HUES64 (cell line): ENCODE data around the gene LLGL1.

Experiments
- H3K27ac ChIP-seq: 2 replicates; pipeline ENCODE4 v1.7.0; 2013; ENCODE audit warnings: low read depth, low read length, inconsistent platforms
- H3K27me3 ChIP-seq: 2 replicates; pipeline ENCODE4 v1.6.1; 2013; ENCODE audit warnings: mild to moderate bottlenecking, low read length; ENCODE audit not compliant: insufficient read depth
- H3K36me3 ChIP-seq: 2 replicates; pipeline ENCODE4 v1.6.1; 2013; ENCODE audit warnings: mild to moderate bottlenecking, low read length; ENCODE audit not compliant: insufficient read depth
- H3K4me1 ChIP-seq: 2 replicates; pipeline ENCODE4 v1.6.1; 2013; ENCODE audit warnings: mild to moderate bottlenecking, low read length, moderate library complexity; ENCODE audit not compliant: insufficient read depth
- H3K4me3 ChIP-seq: 2 replicates; pipeline ENCODE4 v1.5.1; 2013; ENCODE audit warnings: mild to moderate bottlenecking, low read length, moderate library complexity
- H3K9ac ChIP-seq: 2 replicates; pipeline ENCODE4 v1.6.1; 2013; ENCODE audit warnings: mild to moderate bottlenecking, low read depth, low read length
- H3K9me3 ChIP-seq: 2 replicates; pipeline ENCODE4 v1.6.1; 2013; ENCODE audit warnings: low read depth, low read length; ENCODE audit not compliant: insufficient read depth
- WGBS: fragments of 150-250, 120-280 bp; methylation state at CpG from one replicate; pipeline ENCODE4 v1.1.7; 2013; ENCODE audit warnings: missing lambda C conversion rate; 5-methylcytosine and 5-hydroxymethylcytosine counted together

Gene LLGL1

DNA sequence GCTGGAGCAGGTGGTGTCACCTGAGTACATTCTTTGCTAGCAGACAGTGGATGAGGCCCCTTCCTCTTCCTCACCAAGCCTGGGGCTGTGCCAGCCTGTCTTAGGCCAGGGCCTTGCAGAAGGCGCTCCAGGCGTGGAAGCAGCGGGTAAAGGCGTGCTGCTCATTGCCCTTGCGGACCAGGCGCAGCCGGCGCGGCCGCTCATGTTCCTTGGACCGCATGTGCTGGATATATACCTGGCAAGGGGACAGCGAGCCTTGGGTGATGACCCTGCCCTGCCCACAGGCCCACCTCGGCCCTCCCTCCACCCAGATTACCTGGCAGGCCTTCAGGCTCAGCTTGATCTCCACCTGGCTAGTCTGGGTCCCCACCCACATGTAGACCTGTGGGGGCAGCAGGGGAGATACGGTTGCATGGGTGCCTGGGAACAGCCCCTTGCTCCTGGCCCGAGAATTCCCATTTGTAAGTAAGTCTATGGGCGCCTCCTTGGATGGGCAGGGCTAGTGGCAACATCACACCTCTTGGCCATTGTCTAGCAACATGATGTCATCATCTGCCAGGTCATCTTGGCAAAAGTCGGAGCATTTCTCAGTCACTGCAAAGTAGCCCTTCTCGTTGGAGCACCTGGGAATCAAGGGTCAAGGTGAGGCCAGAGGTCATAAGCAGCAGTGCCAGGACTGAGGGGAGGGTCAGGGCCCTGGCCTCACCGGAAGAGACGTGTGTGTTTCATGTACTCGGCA is 19.8 kb downstream of the LLGL1 start:
- 93% methylated on average over 21 of the region's 21 CpGs for WGBS
- H3K27ac ChIP-seq: no peak overlapping the region
- 0 out of 2 replicates have a peak, but pooled peaks cover 5% of the 10 kb centered on the region for H3K4me1 ChIP-seq
- H3K27me3 ChIP-seq: no peaks in the 10 kb centered on the region
- H3K9me3 ChIP-seq: no peaks in the 10 kb centered on the region
- no peak overlapping the region for H3K4me3 ChIP-seq
- no peak overlapping the region for H3K9ac ChIP-seq
- H3K36me3 ChIP-seq: peaks cover 73% of the 10 kb centered on the region

DNA sequence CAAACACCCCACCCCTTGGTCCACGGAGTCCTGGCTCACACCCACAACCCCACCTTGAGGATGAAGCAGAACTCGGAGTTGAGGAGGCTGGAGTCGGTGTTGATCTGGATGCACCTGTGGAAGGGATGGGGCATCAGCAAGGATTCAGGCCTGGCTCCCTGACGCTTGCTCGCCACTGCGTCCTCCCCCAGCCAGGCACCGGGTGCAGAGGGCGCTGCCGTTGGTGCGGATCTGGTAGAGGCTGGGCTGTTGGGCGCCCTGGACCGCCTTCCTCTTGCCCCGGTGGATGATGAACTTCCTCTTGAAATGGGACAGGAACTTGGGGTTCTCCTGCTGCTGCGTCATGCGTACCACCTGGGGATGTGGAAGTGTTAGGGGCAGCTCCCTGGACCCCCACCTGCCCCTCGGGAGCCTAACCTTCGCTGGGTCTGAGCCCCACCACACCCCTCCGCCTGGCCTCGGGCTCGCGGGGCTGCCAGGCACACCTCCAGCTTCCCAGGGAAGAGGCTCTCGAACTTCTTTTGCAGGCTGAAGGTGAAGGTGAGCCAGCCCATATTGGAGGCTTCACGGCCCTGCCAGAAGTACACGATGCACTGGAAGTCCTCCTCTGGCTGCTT is 20.8 kb downstream of the LLGL1 start:
- H3K27ac ChIP-seq: no peak overlapping the region
- H3K9ac ChIP-seq: peak overlapping the region; percentile 56
- no peaks in the 10 kb centered on the region for H3K9me3 ChIP-seq
- peaks cover 74% of the 10 kb centered on the region for H3K36me3 ChIP-seq
- H3K4me3 ChIP-seq: peak overlapping the region; percentile 65
- H3K4me1 ChIP-seq: 0 out of 2 replicates have a peak, but pooled peaks cover 5% of the 10 kb centered on the region
- no peaks in the 10 kb centered on the region for H3K27me3 ChIP-seq
- 93% methylated on average over 23 of the region's 24 CpGs for WGBS

DNA sequence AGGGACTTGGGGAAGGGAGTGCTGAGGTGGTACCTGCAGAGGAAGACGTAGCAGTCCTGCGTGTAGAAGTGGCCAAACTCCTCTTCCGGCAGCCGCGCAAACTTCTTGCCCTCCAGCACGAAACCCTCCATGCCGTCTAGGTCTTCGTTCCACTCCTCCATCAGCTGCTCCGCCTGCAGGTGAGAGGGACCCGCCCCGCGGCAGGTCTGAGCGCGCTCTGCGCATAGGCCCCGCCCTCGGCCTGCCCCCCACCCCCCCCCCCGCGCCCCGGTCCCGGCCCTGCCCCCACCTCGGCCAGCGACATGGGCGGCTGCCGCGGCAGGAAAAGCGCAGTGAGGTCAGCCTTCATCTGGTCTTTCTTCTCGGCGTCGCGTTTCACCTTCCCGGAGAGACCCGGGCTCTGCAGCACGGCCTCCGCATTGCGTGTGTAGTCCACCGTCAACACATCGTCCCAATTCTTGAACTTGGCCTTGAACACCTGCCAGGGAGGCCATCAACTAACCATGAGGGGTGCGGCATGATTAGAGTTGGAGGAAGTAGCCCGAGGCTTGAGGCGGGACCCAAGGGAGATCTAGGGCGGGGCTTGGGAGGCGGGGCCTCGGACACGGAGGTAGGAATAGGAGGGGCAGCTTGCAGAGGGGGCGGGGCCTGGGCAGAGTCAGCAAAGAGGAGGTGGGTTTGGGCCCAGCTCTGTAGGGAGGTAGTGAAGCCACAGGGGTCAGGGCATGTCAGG is 21.6 kb downstream of the LLGL1 start:
- 11% methylated on average over 36 of the region's 46 CpGs for WGBS
- no peaks in the 10 kb centered on the region for H3K27me3 ChIP-seq
- H3K9me3 ChIP-seq: no peaks in the 10 kb centered on the region
- 0 out of 2 replicates have a peak, but pooled peaks cover 5% of the 10 kb centered on the region for H3K4me1 ChIP-seq
- H3K27ac ChIP-seq: peak overlapping the region; percentile 96; the same call in 1 of the 2 replicates
- peaks cover 74% of the 10 kb centered on the region for H3K36me3 ChIP-seq
- peak overlapping the region; percentile 65 for H3K4me3 ChIP-seq
- peak overlapping the region; percentile 80 for H3K9ac ChIP-seq

DNA sequence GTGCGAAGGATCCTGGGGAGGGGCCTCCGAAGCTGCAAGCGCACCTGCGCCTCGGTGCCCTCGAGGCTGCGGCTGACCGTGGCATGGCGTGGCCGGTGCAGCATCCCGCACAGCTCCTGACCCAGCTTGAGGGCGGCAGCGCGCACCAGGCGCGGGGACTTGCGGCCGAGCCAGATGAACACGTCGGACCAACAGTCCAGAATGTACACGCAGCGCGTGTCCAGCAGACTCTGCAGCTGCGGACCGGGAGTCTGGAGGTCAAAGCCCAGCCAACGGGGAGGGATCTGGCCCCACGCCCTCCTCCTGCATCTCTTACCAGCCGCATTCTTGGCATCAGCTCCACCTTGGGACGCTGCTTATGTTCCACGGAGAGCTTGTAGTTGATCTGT is 22.2 kb downstream of the LLGL1 start:
- no peaks in the 10 kb centered on the region for H3K27me3 ChIP-seq
- H3K36me3 ChIP-seq: peaks cover 74% of the 10 kb centered on the region
- H3K9me3 ChIP-seq: no peaks in the 10 kb centered on the region
- 0 out of 2 replicates have a peak, but pooled peaks cover 5% of the 10 kb centered on the region for H3K4me1 ChIP-seq
- peak overlapping the region; percentile 54; the same call in 1 of the 2 replicates for H3K27ac ChIP-seq
- WGBS: 89% methylated on average over 30 of the region's 30 CpGs
- H3K4me3 ChIP-seq: peak overlapping the region; percentile 65; the same call in 1 of the 2 replicates
- no peak overlapping the region for H3K9ac ChIP-seq

DNA sequence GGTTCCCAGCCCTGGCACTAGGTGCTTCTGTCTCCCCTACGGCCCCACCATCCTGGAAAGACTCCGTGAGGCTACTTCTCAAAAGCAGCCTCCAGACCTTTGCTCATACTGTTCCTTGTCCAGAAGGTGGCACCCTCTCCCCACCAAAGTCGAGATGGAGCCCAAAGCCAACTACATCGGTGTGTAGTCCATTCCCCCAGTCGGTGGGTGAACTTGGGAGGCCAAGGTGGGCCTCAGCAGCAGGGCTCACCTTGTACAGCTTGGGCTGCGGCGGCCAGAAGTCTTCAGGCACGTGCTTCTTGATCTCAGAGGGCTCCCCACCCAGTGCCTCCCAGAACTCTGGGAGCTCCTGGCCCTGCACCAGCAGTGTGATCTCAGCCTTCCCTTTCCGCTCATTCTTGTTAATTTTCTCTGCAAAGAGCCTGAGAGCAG is 22.9 kb downstream of the LLGL1 start:
- H3K36me3 ChIP-seq: peaks cover 76% of the 10 kb centered on the region
- H3K4me3 ChIP-seq: no peak overlapping the region
- H3K9me3 ChIP-seq: no peaks in the 10 kb centered on the region
- H3K9ac ChIP-seq: no peak overlapping the region
- 55% methylated on average over 9 of the region's 9 CpGs for WGBS
- H3K4me1 ChIP-seq: 0 out of 2 replicates have a peak, but pooled peaks cover 5% of the 10 kb centered on the region
- H3K27ac ChIP-seq: no peak overlapping the region; the same call in 1 of the 2 replicates
- no peaks in the 10 kb centered on the region for H3K27me3 ChIP-seq

DNA sequence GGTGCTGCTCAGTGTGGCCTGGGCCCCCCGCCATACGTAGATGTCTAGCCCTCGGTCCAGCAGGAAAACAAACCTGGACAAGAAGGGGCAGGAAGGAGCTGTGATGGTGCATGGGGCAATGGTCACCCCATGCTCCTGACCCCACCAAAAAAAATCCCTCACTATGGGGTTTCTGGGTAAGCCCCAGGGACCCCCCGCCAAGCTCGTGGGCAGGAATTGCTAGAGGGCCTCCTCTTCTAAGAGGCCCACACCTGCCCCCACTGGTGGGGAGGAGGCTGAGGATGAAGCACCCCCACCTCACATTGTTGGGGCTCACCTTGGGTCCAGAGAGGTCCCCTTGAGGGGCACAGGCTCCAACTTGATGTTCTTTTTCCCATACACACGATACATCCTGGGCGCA is 23.4 kb downstream of the LLGL1 start:
- WGBS: 97% methylated on average over 7 of the region's 7 CpGs
- Histone ChIP-seq H3K9me3 (no peaks in the 10 kb centered on the region), H3K36me3 (peaks cover 76% of the 10 kb centered on the region), H3K27ac (no peak overlapping the region), H3K4me1 (0 out of 2 replicates have a peak, but pooled peaks cover 5% of the 10 kb centered on the region), H3K4me3 (no peak overlapping the region), H3K27me3 (no peaks in the 10 kb centered on the region), H3K9ac (no peak overlapping the region)

DNA sequence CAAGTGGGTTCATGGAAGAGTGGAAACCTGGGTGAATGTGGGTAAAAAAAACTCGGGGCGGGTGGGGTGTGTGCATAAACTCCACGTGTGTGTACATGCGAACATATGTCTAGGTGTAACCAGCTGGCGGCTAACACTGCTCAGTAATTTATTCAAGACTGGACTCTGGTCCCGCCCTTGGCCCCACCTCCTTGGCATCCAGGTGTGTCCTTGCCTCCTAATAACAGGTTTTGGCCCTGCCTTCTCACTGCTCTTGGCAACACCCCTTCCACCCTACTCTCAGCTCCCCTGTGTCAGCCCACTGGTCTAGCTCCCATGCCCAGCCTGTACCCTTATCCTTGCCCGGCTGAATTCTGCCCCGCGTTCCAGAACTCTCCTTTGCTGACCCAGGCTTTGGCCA is 24.8 kb downstream of the LLGL1 start:
- H3K27ac ChIP-seq: no peak overlapping the region
- H3K9ac ChIP-seq: no peak overlapping the region
- H3K27me3 ChIP-seq: no peaks in the 10 kb centered on the region
- H3K4me1 ChIP-seq: 0 out of 2 replicates have a peak, but pooled peaks cover 5% of the 10 kb centered on the region
- H3K4me3 ChIP-seq: no peak overlapping the region
- no peaks in the 10 kb centered on the region for H3K9me3 ChIP-seq
- H3K36me3 ChIP-seq: peaks cover 81% of the 10 kb centered on the region
- WGBS: 95% methylated on average over 9 of the region's 9 CpGs

DNA sequence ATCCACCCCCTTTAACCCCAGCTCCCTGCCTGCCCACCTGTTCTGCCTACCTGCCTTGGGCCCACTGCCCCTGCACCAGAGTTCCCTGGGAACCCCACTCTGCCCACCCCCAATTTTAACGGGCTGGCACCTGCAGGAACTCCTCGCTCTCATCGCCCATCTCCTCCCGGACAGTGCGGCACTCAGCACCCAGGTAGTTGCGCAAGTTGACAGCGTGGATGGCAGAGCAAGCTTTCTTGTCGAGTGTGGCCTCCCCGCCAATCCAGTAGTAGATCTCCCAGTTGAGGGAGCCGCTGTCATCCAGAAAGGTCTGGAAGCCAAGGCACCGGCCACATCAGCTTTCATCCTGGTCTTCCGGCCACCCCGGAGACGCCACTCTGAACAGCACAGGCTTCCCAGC is 25.3 kb downstream of the LLGL1 start:
- no peak overlapping the region for H3K4me3 ChIP-seq
- no peak overlapping the region for H3K27ac ChIP-seq
- WGBS: 94% methylated on average over 14 of the region's 14 CpGs
- peaks cover 81% of the 10 kb centered on the region for H3K36me3 ChIP-seq
- H3K27me3 ChIP-seq: no peaks in the 10 kb centered on the region
- H3K4me1 ChIP-seq: 0 out of 2 replicates have a peak, but pooled peaks cover 5% of the 10 kb centered on the region
- H3K9me3 ChIP-seq: no peaks in the 10 kb centered on the region
- H3K9ac ChIP-seq: no peak overlapping the region

DNA sequence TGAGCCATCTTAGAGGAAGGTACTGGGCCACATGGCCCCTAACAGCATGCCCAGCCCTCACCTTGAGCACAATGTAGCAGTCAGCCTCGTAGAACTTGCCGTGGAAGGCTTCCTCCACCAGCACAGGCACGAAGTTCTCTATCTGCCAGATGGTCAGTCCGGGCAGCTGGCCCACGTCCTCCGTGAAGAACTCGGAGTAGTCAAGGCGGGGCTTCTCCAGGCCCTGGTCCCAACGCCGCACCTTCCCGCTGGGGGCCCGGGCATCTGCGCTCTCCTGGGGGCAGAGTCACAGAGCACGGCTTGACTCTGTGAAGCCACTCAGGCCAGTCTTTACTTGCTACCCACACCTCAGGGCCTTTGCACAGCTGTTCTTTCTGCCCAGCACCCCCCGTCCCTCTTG is 25.8 kb downstream of the LLGL1 start:
- Histone ChIP-seq H3K9ac (no peak overlapping the region), H3K36me3 (peaks cover 81% of the 10 kb centered on the region), H3K27me3 (no peaks in the 10 kb centered on the region), H3K4me3 (no peak overlapping the region), H3K27ac (no peak overlapping the region), H3K4me1 (0 out of 2 replicates have a peak, but pooled peaks cover 5% of the 10 kb centered on the region), H3K9me3 (no peaks in the 10 kb centered on the region)
- 96% methylated on average over 15 of the region's 15 CpGs for WGBS

DNA sequence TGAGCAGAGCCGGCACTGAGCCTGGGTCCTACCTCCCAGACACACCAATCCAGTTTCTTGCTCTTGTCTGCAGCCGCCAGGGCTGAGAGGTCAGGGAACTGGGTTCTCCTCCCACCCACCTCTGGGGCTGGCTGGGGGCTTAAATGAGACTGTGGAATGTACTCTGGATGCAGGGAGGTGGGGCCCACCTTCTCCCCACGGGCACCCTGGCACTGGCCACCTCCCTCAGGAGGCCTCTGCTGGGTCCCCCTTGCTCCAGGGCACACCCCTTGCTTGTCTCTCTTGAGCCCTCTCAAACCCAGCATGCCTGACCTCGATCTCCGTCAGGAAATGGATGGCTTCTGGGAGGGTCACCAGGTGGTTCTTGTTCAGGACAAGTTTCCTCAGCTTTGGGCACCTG is 26.7 kb downstream of the LLGL1 start:
- Histone ChIP-seq H3K27me3 (no peaks in the 10 kb centered on the region), H3K4me1 (peaks cover 5% of the 10 kb centered on the region), H3K4me3 (no peak overlapping the region), H3K27ac (no peak overlapping the region), H3K9me3 (no peaks in the 10 kb centered on the region), H3K9ac (no peak overlapping the region), H3K36me3 (peaks cover 81% of the 10 kb centered on the region)
- WGBS: 90% methylated on average over 5 of the region's 5 CpGs
